HEK293T (cell line): ENCODE data around the gene GGTLC3.
"Not testable (repeated sequence)": the region's sequence is repeated elsewhere in the genome, so short reads cannot be mapped to it uniquely, and the experiment has no call there.

ENCODE experiments used
- BHLHE40 ChIP-seq: fragments of 450-650 bp; IDR thresholded peaks from 2 replicates; pipeline ENCODE4 v1.6.1; 2016; ENCODE audit warnings: mild to moderate bottlenecking, moderate library complexity, borderline replicate concordance
- CTBP1 ChIP-seq: fragments of 450-650 bp; IDR thresholded peaks from 2 replicates; pipeline ENCODE4 v1.6.1; 2016; ENCODE audit warnings: borderline replicate concordance
- ELF4 ChIP-seq: fragments of 450-650 bp; IDR thresholded peaks from 2 replicates; pipeline ENCODE4 v1.6.1; 2017; ENCODE audit warnings: antibody characterized with exemption
- FOXK2 ChIP-seq: fragments of 450-650 bp; IDR thresholded peaks from 2 replicates; pipeline ENCODE4 v1.6.1; 2016; ENCODE audit warnings: mild to moderate bottlenecking
- SP1 ChIP-seq: fragments of 450-650 bp; IDR thresholded peaks from 2 replicates; pipeline ENCODE4 v1.6.1; 2017
- ZNF384 ChIP-seq: fragments of 450-650 bp; IDR thresholded peaks from 2 replicates; pipeline ENCODE4 v1.6.1; 2016
- TF ChIP-seq, protein P1 (sequence below): fragments of 450-650 bp; IDR thresholded peaks from 2 replicates; pipeline ENCODE4 v1.6.1; 2016

DNA sequence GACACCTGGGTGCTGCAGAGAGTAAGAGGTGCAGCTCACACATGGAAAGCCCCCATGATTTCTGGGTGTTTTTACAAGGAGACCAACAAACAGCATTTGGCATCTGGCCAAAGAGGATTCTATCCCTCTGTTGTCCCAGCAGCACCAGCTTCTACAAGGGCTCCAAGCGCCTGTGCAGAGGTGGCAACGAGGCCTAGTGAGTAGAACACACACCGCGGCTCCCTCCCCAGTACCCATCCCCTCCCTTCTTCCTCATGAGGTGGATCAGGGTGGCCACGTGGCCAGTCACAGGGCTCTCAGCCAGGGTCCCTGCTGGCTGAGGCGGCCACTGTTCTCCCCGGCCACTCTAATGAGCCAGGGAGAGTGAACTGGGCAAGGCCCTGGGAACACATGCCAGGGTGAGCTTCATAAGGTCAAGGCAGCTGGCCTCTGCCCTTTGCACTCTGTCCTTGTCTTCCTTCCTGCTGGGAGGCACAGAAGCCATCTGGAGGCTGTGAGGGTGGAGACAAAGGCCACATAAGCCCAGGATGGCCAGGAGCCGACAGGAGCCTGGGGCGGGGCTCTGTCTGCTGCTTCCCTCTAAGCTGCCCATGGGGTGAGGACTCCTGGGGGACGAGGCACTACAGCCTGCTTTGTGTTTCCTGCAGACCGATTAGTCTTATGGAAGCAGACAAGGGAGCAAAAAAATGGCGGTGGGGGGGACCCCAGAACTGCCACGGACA lies 31.7 kb upstream of the GGTLC3 start:
- TF ChIP-seq CTBP1, ZNF384, BHLHE40, ELF4, SP1, FOXK2: not testable (repeated sequence)
- TF ChIP-seq, protein P1, sequence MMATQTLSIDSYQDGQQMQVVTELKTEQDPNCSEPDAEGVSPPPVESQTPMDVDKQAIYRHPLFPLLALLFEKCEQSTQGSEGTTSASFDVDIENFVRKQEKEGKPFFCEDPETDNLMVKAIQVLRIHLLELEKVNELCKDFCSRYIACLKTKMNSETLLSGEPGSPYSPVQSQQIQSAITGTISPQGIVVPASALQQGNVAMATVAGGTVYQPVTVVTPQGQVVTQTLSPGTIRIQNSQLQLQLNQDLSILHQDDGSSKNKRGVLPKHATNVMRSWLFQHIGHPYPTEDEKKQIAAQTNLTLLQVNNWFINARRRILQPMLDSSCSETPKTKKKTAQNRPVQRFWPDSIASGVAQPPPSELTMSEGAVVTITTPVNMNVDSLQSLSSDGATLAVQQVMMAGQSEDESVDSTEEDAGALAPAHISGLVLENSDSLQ, result not testable (repeated sequence)
